Renal cortical epithelial cell (primary cell): ENCODE measurements around the gene ATOSB. TPM values are rescaled to one million over a fixed set of nuclear protein-coding genes. Genes with fewer than 3 reads are reported as not detected.

Experiments used
- DNase-seq: peaks from one replicate; pipeline ENCODE4 v3.0.0-alpha.2; 2011; ENCODE audit warnings: low read depth
- total RNA-seq: library from RNA; depleted of rRNA; stranded (reverse); fragments of >200 nt; gene quantifications from 2 replicates; pipeline ENCODE4 v1.2.3, GENCODE V29; 2014

The ATOSB gene
- total RNA-seq, 1 donor from 2014 or later, result 36.9 TPM

DNA sequence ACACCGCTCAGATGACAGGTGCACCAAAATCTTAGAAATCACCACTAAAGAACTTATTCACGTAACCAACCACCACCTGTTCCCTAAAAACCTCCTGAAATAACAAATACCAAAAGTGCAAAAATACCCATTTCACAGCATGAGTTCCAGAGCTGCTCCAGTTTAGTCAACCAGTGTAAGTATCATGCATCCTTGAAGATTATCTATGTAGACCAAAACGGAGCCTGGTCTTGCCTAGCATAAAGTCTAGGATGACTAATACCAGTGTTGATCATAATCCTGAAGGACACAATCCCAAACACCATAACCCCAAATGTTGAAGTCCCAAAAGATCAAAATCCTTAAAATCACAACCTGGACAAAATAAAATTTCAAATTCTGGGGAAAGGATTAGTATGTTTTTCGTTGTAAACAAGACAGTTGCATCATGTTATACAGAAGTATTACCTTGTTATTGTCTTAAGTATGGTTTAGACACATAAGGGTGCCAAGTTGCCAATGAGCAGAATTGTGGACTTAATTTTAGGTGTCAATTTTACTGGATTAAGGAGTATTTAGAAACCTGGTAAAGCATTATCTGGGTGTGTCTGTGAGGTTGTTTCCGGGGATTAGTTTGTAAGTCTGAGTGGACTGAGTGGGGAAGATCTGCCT lies 61.4 kb downstream of the ATOSB start:
- DNase-seq, result no peak

Other genes with a start within 250 kb of the ATOSB start
- gene PHF24, start 157.6 kb downstream of the ATOSB start, total RNA-seq, result under 0.01 TPM in 1 of 2 replicates, not detected in the other
- gene DNAJB5, start 126.1 kb downstream of the ATOSB start, total RNA-seq, result 8.7 and 13.4 TPM in 2 replicates
- gene VCP, start 43.2 kb downstream of the ATOSB start, total RNA-seq, result 396 and 420 TPM in 2 replicates
- 6.7 and 13.0 TPM in 2 replicates for gene FANCG, start 35.9 kb downstream of the ATOSB start, total RNA-seq
- gene PIGO, start 19.3 kb downstream of the ATOSB start, total RNA-seq, result 16.5 and 30.6 TPM in 2 replicates
- gene STOML2, start 12.7 kb downstream of the ATOSB start, total RNA-seq, result 128 and 235 TPM in 2 replicates
- 32.0 and 52.7 TPM in 2 replicates for gene UNC13B, start 46.1 kb upstream of the ATOSB start, total RNA-seq